GM13976 (cell line): Measurements from ENCODE around the gene TRPM4.
"Not testable (repeated sequence)": the region's sequence is repeated elsewhere in the genome, so short reads cannot be mapped to it uniquely, and the experiment has no call there.

Source experiments
- DNase-seq: peaks from one replicate; pipeline ENCODE4 v3.0.0; 2012; ENCODE audit warnings: low spot score
- in situ Hi-C: fragments of 300-500 bp; cut with MboI; formaldehyde crosslinking; loops from one replicate; pipeline ENCODE4 v1.12.0; 2022; ENCODE audit warnings: low sequenced_read_pairs, mixed read lengths, inconsistent platforms; ENCODE audit not compliant: unreplicated experiment
- TF ChIP-seq, protein P1 (sequence below): IDR thresholded peaks from 2 replicates; pipeline ENCODE4 v1.5.1; 2012; ENCODE audit warnings: borderline replicate concordance, mild to moderate bottlenecking; ENCODE audit not compliant: insufficient read depth; ENCODE audit errors: extremely low read depth, missing control alignments, control extremely low read depth

Gene TRPM4

DNA sequence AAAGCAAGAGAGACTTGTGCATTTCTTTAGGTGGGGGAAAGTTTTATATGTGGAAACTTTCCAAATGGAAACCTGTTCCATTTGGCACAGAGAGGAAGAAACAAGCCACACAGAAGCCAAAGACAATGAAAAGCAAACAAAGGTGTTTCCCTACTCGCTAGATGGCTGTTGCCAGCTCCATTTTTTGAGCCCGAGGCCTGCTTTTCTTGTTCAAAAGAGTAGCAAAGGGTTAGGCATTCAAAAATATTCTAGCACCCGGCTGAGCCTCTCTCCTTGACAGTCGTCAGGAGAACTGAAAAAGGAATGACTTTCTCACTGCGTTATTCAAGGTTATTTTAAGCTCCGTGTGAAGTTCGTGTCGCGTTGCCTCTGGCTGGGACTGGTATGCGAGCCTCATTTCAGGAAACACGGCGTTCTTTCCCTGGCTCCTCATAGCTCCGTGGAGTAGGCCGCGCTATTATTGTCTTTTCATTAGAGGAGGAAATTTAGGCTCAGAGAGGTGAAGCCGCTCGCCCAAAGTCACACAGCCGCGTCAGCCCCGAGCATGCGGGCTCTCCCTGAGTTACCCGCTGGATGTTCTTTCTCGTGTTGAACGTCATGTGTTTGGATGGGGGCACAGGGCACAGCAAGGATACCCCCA, 7.6 kb downstream of the TRPM4 start:
- in situ Hi-C loops: no loop called here
- TF ChIP-seq, protein P1, sequence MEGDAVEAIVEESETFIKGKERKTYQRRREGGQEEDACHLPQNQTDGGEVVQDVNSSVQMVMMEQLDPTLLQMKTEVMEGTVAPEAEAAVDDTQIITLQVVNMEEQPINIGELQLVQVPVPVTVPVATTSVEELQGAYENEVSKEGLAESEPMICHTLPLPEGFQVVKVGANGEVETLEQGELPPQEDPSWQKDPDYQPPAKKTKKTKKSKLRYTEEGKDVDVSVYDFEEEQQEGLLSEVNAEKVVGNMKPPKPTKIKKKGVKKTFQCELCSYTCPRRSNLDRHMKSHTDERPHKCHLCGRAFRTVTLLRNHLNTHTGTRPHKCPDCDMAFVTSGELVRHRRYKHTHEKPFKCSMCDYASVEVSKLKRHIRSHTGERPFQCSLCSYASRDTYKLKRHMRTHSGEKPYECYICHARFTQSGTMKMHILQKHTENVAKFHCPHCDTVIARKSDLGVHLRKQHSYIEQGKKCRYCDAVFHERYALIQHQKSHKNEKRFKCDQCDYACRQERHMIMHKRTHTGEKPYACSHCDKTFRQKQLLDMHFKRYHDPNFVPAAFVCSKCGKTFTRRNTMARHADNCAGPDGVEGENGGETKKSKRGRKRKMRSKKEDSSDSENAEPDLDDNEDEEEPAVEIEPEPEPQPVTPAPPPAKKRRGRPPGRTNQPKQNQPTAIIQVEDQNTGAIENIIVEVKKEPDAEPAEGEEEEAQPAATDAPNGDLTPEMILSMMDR: no peak
- no peak for DNase-seq

DNA sequence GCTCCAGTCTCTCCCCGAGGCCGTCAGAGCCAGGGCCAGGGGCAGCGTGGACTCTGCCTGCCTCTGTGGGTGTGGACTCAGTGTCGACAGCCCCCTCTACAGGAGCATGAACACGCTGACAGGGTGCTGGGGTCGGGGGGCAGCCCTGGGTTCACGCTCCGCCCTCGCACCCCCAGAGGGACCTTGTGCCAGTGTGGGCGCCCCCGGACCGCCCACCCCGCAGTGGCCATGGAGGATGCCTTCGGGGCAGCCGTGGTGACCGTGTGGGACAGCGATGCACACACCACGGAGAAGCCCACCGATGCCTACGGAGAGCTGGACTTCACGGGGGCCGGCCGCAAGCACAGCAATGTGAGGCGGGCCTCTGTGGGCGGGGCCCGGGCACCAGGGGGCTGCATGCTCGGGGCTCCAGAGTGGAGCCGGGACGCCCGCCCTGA, 8.3 kb downstream of the TRPM4 start:
- TF ChIP-seq, protein P1: no peak
- in situ Hi-C loops: no loop called here
- peak; percentile 18 for DNase-seq

DNA sequence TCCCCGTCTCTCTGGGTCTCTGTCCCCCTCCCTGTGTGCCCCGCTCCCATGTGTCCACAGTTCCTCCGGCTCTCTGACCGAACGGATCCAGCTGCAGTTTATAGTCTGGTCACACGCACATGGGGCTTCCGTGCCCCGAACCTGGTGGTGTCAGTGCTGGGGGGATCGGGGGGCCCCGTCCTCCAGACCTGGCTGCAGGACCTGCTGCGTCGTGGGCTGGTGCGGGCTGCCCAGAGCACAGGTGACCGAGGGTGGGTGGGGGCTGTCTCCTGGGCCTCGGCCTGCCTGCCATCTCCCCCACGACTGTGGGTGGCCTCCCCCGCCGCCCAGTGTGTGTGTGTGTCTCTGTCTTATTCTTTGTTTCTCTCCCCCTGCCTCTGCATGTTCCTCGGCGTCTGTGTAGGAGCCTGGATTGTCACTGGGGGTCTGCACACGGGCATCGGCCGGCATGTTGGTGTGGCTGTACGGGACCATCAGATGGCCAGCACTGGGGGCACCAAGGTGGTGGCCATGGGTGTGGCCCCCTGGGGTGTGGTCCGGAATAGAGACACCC, 10.3 kb downstream of the TRPM4 start:
- TF ChIP-seq, protein P1: no peak
- in situ Hi-C loops: no loop called here
- no peak for DNase-seq

DNA sequence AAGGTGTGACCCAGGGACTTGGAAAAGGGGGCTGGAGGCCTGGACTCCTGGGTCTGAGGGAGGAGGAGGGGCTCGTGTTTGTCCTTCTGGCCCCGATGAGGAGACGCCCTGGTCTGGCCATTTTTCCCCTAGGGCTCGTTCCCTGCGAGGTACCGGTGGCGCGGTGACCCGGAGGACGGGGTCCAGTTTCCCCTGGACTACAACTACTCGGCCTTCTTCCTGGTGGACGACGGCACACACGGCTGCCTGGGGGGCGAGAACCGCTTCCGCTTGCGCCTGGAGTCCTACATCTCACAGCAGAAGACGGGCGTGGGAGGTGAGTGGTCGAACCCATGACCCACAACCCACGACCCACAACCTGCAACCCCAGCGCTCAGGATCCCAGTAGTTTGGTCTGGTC, 10.8 kb downstream of the TRPM4 start:
- in situ Hi-C loops: no loop called here
- no peak for DNase-seq
- TF ChIP-seq, protein P1: no peak

DNA sequence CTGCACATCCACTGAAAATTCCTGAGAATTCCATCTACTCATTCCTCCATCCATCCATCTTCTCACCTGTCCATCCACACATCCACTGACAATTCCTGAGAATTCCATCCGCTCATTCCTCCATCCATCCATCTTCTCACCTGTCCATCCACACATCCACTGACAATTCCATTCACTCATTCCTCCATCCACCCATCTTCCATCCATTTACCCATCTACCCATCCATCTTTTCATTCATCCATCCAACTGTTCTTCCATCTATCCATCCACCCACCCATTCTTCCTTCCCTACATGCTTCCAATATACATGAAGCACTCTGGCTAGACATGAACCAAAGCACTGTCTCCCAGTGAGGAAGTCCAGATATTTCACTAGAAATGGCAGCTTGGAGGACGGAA, 15.6 kb downstream of the TRPM4 start:
- in situ Hi-C loops: no loop called here
- TF ChIP-seq, protein P1: no peak
- no peak for DNase-seq

- no peak for DNase-seq
- in situ Hi-C loops: no loop called here
- TF ChIP-seq, protein P1: no peak
Observed at GRCh38 chr19:49180659-49181058, 23.1 kb downstream of the TRPM4 start.

DNA sequence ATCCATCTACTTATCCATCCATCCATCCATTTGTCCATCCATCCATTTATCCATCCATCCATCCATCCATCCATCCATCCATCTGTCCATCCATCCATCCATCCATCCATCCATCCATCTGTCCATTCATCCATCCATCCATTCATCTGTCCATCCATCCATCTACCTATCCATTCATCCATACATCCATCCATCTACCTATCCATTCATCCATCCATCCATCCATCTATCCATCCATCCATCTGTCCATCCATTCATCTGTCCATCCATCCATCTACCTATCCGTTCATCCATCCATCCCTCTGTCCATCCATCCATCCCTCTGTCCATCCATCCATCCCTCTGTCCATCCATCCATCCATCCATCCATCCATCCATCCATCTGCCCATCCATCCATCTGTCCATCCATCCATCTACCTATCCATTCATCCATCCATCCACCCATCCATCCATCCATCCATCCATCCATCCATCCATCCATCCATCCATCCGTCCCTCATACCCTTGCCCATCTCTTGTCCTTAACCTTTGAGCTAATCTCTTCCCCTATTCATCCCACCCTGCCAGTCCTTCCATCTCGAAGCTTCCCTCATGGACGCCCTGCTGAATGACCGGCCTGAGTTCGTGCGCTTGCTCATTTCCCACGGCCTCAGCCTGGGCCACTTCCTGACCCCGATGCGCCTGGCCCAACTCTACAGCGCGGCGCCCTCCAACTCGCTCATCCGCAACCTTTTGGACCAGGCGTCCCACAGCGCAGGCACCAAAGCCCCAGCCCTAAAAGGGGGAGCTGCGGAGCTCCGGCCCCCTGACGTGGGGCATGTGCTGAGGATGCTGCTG, 24.6 kb downstream of the TRPM4 start:
- in situ Hi-C loops, DNase-seq: not testable (repeated sequence)
